ENCODE results near the gene TM7SF3.
"Not testable (repeated sequence)": the region's sequence is repeated elsewhere in the genome, so short reads cannot be mapped to it uniquely, and the experiment has no call there.

The TM7SF3 gene

GRCh38 chr12:27014085-27014858 is at the start of gene TM7SF3:
Gene TM7SF3, minus strand, starts transcription at chr12:27014384. Its CDS starts 216 bp downstream, at chr12:27014168.
- DNase-seq: peak; percentile 77 to 85

DNA sequence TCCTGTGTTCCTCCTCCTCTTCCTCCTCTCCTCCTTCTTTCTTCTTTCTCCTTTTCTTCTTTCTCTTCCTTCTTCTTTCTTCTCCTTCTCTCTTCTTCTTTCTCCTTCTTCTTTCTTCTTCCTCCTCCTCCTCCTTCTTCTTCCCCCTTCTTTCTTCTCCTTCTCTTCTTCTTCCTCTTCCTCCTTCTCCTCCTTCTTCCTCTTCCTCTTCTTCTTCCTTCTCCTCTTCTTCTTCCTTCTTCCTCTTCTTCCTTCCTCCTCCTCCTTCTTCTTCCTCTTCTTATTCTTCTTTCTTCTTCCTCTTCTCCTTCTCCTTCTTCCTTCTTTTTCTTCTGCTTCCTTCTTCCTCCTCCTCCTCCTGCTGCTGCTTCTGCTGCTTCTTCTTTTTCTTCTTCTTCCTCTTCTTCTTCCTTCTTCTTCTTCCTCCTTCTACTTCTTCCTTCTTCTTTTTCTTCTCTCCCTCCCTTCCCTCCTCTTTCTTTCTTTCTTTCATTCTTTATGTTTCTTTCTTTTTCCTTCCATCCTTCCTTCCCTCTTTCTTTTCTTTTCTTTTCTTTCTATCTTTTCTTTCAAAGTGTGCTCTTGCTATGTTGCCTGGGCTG is 49.2 kb upstream of the TM7SF3 start:
- DNase-seq: no peak

DNA sequence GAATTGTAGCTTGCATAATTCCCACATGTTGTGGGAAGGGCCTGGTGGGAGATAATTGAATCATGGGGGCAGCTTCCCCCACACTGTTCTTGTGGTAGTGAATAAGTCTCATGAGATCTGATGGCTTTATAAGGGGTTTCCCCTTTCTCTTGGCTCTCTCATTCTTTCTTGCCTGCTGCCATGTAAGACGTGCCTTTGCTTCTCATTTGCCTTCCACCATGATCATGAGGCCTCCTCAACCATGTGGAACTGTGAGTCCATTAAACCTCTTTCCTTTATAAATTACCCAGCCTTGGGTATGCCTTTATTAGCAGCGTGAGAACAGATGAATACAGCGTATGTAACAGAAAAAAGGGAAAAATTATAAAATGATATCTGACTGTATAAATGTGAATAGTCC is 47.1 kb upstream of the TM7SF3 start:
- DNase-seq: no peak

- no peak for DNase-seq
These were observed 46.6 kb upstream of the TM7SF3 start for GRCh38 chr12:27060740-27061139.

- no peak for DNase-seq
These were observed 43.4 kb upstream of the TM7SF3 start for GRCh38 chr12:27057543-27057942.

- DNase-seq: no peak
These were observed 41.8 kb upstream of the TM7SF3 start for GRCh38 chr12:27055966-27056365.

- DNase-seq: no peak
These were observed 38.6 kb upstream of the TM7SF3 start for GRCh38 chr12:27052742-27053141.

GRCh38 chr12:27052176-27052575 is 38.0 kb upstream of the TM7SF3 start:
- no peak for DNase-seq

DNA sequence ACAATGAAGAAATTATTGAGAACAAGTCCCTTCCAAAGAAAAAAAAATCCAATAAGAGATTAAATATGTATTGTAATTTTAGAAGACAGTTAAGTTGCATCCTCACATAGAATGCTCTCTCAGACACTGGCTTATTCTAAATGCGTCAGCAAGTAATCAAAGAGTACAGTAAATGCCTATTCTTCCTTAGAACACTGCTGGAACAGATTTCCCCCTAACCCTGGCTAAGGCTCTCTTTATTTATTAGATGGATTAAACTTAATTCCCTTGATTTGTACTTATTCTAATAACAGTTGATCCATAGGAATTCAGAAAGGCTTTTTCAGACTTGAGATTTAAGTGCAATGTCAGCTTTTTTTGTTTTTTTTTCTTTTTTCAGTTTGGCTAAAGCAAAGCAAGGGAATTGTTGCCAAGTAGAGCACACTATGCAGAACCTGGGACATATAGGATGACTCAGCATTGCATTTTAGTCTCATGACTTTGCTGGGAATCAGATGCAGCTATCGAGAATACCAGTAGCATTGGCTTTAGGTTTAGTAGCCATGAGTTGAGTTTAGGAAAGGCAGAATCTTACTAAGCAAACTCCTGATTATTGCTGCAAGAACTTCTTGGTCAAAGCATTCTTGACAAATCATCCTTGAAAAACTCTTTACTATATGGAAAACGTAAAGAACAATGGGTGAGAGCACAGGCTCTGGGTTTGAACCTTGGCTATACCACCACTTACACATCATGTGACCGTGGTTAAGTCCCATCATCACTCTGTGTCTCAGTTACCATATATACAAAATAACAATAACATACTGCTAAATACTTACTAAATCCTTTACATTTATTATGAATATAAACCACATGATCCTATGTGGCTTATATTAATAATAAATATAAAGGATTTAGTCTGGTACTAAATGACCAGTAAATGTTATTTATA is 34.9 kb upstream of the TM7SF3 start:
- DNase-seq: no peak

DNA sequence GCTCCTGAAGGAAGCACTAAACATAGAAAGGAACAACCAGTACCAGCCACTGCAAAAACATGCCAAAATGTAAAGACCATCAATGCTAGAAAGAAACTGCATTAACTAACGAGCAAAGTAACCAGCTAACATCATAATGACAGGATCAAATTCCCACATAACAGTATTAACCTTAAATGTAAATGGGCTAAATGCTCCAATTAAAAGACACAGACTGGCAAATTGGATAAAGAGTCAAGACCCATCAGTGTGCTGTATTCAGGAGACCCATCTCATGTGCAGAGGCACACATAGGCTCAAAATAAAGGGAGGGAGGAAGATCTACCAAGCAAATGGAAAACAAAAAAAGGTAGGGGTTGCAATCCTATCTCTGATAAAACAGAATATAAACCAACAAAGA is 27.8 kb upstream of the TM7SF3 start:
- not testable (repeated sequence) for DNase-seq

GRCh38 chr12:27040637-27041036 is 26.5 kb upstream of the TM7SF3 start:
- DNase-seq: not testable (repeated sequence)

DNA sequence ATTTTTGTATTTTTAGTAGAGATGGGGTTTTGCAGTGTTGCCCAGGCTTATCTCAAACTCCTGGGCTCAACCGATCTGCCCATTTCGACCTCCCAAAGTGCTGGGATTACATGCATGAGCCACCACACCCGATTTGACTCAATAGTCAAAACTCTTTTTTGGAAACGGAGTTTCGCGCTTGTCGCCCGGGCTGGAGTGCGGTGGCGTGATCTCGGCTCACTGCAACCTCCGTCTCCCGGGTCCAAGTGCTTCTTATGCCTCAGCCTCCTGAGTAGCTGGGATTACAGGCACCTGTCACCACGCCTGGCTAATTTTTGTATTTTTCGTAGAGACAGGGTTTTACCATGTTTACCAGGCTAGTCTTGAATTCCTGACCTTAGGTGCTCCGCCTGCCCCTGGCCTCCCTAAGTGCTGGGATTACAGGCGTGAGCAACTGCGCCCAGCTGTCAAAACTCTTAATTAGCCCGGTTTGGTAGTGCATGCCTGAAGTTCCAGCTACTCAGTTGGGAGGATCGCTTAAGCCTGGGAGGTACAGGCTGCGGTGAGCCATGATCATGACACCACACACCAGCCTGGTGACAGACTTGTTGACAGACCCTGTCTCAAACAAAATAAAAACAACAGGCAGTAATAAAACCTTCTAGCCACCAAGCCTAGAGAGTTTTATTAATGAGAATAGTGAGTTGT is 20.6 kb upstream of the TM7SF3 start:
- DNase-seq: peak; percentile 83 to 93

GRCh38 chr12:27032679-27033078 is 18.5 kb upstream of the TM7SF3 start:
- no peak for DNase-seq

DNA sequence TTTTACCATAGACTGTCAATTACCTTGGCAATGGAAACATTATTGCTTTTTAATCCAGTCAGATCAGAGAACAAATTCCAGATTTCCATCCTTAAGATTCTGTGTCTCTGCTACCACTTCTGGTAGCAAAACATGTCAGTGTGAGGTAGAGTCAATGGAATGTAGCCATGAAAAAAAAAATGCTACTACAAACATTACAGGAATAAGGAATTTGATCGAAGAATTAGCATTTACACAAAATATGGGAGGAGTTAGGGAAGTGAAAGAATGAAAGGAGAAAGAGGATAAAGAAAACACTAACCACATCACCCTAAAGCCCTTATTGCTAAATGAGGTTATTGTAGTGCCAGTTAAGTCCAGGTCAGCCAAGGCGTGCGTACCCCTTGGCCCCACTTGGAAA is 17.3 kb upstream of the TM7SF3 start:
- no peak for DNase-seq

DNA sequence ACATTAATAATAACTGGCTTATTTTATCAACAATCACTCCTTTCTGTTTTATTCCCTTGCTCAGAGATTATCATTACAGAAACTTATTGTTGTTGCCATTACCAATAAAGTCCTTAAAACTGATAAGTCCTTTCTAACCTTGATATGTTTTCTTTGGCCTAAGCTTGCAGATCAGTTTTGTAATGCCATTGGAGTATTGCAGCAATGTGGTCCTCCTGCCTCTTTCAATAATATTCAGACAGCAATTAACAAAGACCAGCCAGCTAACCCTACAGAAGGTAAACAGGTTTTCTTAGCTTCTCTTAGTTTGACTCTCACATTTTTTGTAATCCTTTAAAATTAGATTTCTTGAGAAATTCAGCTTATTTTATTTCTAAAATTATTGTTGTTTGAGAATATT is 12.1 kb upstream of the TM7SF3 start:
- DNase-seq: no peak

DNA sequence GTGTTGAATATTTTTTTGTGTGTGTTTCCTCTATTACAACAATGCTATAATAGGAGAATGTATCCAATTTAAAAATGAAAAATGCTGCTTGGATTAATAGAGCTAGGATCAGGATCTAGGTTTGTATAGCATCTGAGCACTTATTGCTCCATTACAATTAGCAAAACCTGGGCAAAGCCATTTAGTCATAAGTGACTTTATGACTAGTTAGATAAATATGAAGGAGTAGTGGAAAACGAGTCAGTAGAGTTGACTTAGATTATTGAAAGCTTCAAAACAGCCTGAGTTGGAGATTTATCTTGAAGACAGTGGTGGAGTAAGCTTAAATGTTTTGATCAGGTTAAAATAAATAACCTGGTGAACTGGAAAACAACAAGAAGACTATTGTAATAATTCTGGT is 10.9 kb upstream of the TM7SF3 start:
- no peak for DNase-seq

DNA sequence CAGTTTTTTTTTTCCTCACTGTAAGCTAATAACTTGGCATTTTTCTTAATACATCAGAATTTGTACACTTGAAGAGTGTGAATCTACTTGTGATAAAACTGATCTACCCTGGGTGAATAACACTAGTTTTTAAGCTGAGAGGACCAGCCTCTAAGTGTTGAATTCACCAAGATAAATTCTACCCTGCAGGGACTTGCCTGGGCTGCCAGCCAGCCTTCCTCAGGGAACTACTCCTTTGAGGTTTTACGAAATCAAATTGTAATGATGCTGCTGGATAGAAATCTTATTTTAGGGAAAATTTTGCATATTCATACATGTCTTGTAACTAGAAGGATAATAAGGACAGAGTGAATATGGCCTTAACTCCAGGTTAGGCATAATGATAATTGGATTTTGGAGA is 10.1 kb upstream of the TM7SF3 start:
- no peak for DNase-seq

GRCh38 chr12:27020761-27021160 is 6.6 kb upstream of the TM7SF3 start:
- no peak for DNase-seq

GRCh38 chr12:27018037-27018436 is 3.9 kb upstream of the TM7SF3 start:
- peak; percentile 80 to 92 for DNase-seq

GRCh38 chr12:27017163-27017823 is 3.1 kb upstream of the TM7SF3 start:
- not testable (repeated sequence) for DNase-seq

DNA sequence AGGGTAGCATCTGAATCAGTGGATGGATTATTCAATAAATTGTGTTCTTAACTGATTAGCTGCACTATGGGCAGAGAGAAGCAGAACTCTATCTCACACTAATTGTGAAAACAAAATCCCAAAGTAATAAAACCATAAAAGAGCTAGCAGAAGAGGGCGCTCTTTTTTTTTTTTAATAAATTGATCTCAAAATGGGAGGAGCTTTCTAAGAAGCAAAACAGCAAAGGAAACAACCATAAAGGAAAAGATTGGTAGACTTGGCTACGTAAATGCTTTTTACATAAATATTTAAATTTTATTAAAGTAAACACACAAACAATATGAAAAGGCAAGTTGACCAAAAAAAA is 1.5 kb upstream of the TM7SF3 start:
- peak in 1 of 2 experiments; percentile 42 for DNase-seq
